Ishikawa (cell line): ENCODE results near the gene TMEM88.

Source experiments
- CEBPB ChIP-seq: IDR thresholded peaks from 2 replicates; pipeline ENCODE4 v1.6.1; 2012
- CREB1 ChIP-seq: IDR thresholded peaks from 2 replicates; pipeline ENCODE4 v1.6.1; 2012; ENCODE audit warnings: low read depth
- EGR1 ChIP-seq: IDR thresholded peaks from 2 replicates; pipeline ENCODE4 v1.6.1; 2012
- EP300 ChIP-seq: IDR thresholded peaks from 2 replicates; pipeline ENCODE4 v1.6.1; 2012; ENCODE audit warnings: borderline replicate concordance
- FOXM1 ChIP-seq: IDR thresholded peaks from 2 replicates; pipeline ENCODE4 v1.6.1; 2012; ENCODE audit warnings: low read depth, borderline replicate concordance
- NFIC ChIP-seq: IDR thresholded peaks from 2 replicates; pipeline ENCODE4 v1.6.1; 2012
- RAD21 ChIP-seq: IDR thresholded peaks from 2 replicates; pipeline ENCODE4 v1.6.1; 2012; ENCODE audit warnings: low read depth
- REST ChIP-seq: IDR thresholded peaks from 2 replicates; pipeline ENCODE4 v1.6.1; 2012; ENCODE audit warnings: low read depth, mild to moderate bottlenecking
- TAF1 ChIP-seq: IDR thresholded peaks from 2 replicates; pipeline ENCODE4 v1.6.1; 2012; ENCODE audit warnings: low read depth, mild to moderate bottlenecking
- TCF12 ChIP-seq: IDR thresholded peaks from 2 replicates; pipeline ENCODE4 v1.6.1; 2012; ENCODE audit warnings: low read depth
- TEAD4 ChIP-seq: IDR thresholded peaks from 2 replicates; pipeline ENCODE4 v1.6.1; 2012
- USF1 ChIP-seq: IDR thresholded peaks from 2 replicates; pipeline ENCODE4 v1.6.1; 2012
- YY1 ChIP-seq: IDR thresholded peaks from 2 replicates; pipeline ENCODE4 v1.6.1; 2012; ENCODE audit warnings: low read depth
- ZBTB7A ChIP-seq: IDR thresholded peaks from 2 replicates; pipeline ENCODE4 v1.6.1; 2012; ENCODE audit warnings: low read depth
- TF ChIP-seq, protein P1 (sequence below): IDR thresholded peaks from 2 replicates; pipeline ENCODE4 v1.6.1; 2012

The TMEM88 gene

DNA sequence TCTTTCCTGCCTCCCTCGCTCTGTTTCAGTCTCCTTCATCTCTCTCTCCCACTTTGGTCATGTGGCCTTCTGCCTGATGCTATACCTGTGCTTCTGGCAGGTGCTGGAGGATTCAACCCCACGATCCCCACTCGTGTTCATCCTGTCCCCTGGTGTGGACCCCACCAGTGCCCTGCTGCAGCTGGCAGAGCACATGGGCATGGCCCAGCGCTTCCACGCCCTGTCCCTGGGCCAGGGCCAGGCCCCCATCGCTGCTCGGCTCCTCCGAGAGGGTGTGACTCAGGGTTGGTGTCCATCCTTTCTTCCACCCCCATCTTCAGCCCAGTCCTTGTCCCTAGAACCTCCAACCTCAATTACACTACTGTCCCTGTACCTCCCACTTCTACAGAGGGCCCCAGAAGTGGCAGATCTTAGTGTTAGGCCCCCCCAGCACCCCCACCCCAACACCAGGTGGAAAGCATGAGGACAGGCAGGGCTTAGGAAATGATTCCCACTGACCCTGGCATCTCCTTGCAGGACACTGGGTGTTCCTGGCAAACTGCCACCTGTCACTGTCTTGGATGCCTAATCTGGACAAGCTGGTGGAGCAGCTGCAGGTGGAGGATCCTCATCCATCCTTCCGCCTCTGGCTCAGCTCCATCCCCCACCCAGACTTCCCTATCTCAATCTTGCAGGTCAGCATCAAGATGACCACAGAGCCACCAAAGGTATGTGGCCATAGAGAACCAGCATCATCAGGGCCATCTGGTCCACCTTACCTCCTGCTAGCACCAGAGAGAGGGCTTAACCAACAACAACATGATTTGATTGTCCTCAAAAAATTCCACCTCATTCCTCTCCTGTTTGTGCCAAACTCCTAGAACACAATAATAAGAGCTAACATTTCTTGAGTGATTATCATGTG is 30.6 kb upstream of the TMEM88 start:
- TF ChIP-seq NFIC, result no peak
- TF ChIP-seq TEAD4, result no peak
- no peak for TF ChIP-seq ZBTB7A
- TF ChIP-seq EGR1, result no peak
- no peak for TF ChIP-seq RAD21
- TF ChIP-seq, protein P1, sequence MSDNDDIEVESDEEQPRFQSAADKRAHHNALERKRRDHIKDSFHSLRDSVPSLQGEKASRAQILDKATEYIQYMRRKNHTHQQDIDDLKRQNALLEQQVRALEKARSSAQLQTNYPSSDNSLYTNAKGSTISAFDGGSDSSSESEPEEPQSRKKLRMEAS, result no peak
- TF ChIP-seq REST, result no peak
- no peak for TF ChIP-seq FOXM1

GRCh38 chr17:7825206-7825990 is 29.5 kb upstream of the TMEM88 start:
- no peak for TF ChIP-seq ZBTB7A

GRCh38 chr17:7830616-7831015 is 24.2 kb upstream of the TMEM88 start:
- TF ChIP-seq ZBTB7A (no peak), FOXM1 (no peak), USF1 (no peak), TEAD4 (no peak), EP300 (no peak), CREB1 (no peak), RAD21 (no peak), YY1 (no peak), TAF1 (no peak), TCF12 (no peak), CEBPB (no peak), EGR1 (no peak), NFIC (no peak), REST (no peak)
- TF ChIP-seq, protein P1, result no peak

DNA sequence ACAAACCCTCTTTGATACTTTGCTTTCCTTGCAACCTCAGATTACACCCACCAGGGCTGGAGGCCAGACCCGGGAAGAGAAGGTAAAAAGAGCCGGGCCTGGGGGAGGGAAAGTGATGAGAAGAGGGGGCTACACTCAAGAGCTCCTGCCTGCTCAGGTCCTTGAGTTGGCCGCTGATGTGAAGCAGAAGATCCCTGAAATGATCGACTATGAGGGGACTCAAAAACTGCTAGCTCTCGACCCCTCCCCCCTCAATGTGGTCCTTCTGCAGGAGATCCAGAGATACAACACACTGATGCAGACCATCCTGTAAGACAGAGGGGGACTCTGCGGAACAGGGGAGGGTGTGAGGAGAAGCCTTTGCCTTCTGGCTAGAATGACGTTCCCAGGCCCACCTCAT is 23.6 kb upstream of the TMEM88 start:
- TF ChIP-seq TCF12 (no peak), ZBTB7A (no peak), REST (no peak), EP300 (no peak), YY1 (no peak), USF1 (no peak), RAD21 (no peak), EGR1 (no peak), TEAD4 (no peak), TAF1 (no peak), FOXM1 (no peak), CEBPB (no peak)
- TF ChIP-seq, protein P1, result no peak
